K562 (cell line): Measurements from ENCODE around the gene FAF2.
A peak's percentile ranks its signal among the peaks of the same experiment; 100 is the strongest.

Source experiments
- ELF1 ChIP-seq: fragments of 200-800 bp; sonication (Bioruptor generic); IDR thresholded peaks from 2 replicates; pipeline ENCODE4 v1.6.1; 2016; ENCODE audit warnings: missing genetic modification characterization, missing compliant biosample characterization
- ELF4 ChIP-seq: fragments of 450-650 bp; formaldehyde crosslinking; IDR thresholded peaks from 2 replicates; pipeline ENCODE4 v1.4.0; 2022; ENCODE audit warnings: missing genetic modification characterization
- EZH2 ChIP-seq: IDR thresholded peaks from 2 replicates; pipeline ENCODE4 v1.6.1; 2012; ENCODE audit warnings: low read depth, mild to moderate bottlenecking, inconsistent platforms, low read length, borderline replicate concordance
- FOSL1 ChIP-seq: fragments of 200-800 bp; sonication (Bioruptor generic); conservative IDR thresholded peaks from 2 replicates; pipeline ENCODE4 v1.6.1; 2016; ENCODE audit warnings: missing genetic modification characterization, missing compliant biosample characterization
- MAFK ChIP-seq: IDR thresholded peaks from 2 replicates; pipeline ENCODE4 v1.6.1; 2011; ENCODE audit warnings: low read length, improper control_type of control experiment
- MAZ ChIP-seq, 2 experiments: fragments of 450-650 bp in 1 of 2; sonication (generic) in 1 of 2; formaldehyde crosslinking; IDR thresholded peaks in 1 of 2; conservative IDR thresholded peaks in 1 of 2; 2 replicates each; pipeline versions ENCODE4 v1.4.0 to v1.5.0; 2020; ENCODE audit warnings: mild to moderate bottlenecking in 1 of 2, missing genetic modification reagents in 1 of 2
- MYNN ChIP-seq, 2 experiments: sonication (generic); formaldehyde crosslinking in 1 of 2; IDR thresholded peaks; 2 replicates each; pipeline versions ENCODE4 v1.5.0 to v1.6.1; 2016 to 2020; ENCODE audit warnings: antibody characterized with exemption in 1 of 2, missing genetic modification reagents in 1 of 2
- NONO ChIP-seq, 2 experiments: fragments of 200-400 bp in 1 of 2; fragments of 450-650 bp in 1 of 2; formaldehyde crosslinking in 1 of 2; IDR thresholded peaks; 2 replicates each; pipeline ENCODE4 v1.6.1; 2017; ENCODE audit warnings: low read depth in 2 of 2, mild to moderate bottlenecking in 2 of 2, moderate library complexity in 2 of 2, low read length in 1 of 2
- RUNX1 ChIP-seq: sonication (generic); IDR thresholded peaks from 2 replicates; pipeline ENCODE4 v1.6.1; 2016; ENCODE audit warnings: antibody characterized with exemption, low read depth
- SMARCC2 ChIP-seq: fragments of 450-650 bp; IDR thresholded peaks from 2 replicates; pipeline ENCODE4 v1.6.1; 2017; ENCODE audit warnings: antibody characterized with exemption, moderate library complexity, mild to moderate bottlenecking, low read depth
- ZNF174 ChIP-seq: fragments of 250-450 bp; sonication (Bioruptor Pico); IDR thresholded peaks from 2 replicates; pipeline ENCODE4 v1.4.0; 2020; ENCODE audit warnings: mild to moderate bottlenecking
- ZNF347 ChIP-seq: fragments of 450-650 bp; formaldehyde crosslinking; IDR thresholded peaks from 2 replicates; pipeline ENCODE4 v1.4.0; 2020; ENCODE audit warnings: low read depth, mild to moderate bottlenecking, moderate library complexity
- TF ChIP-seq, protein P1 (sequence below): sonication (generic); formaldehyde crosslinking; IDR thresholded peaks from 2 replicates; pipeline ENCODE4 v1.8.1; 2023; ENCODE audit warnings: mild to moderate bottlenecking, missing genetic modification reagents
- TF ChIP-seq, protein P2 (sequence below): IDR thresholded peaks from 3 replicates; pipeline ENCODE4 v1.6.1; 2011; ENCODE audit warnings: borderline replicate concordance, mild to moderate bottlenecking; ENCODE audit not compliant: insufficient read length, insufficient read depth

GRCh38 chr5:176536132-176536901 lies 88.1 kb downstream of the FAF2 start:
- TF ChIP-seq ZNF174 (CRISPR knock-in tag), result no peak
- no peak for TF ChIP-seq MAFK
- TF ChIP-seq MYNN (IDR thresholded peaks at IDR 0.05), result no peak
- TF ChIP-seq MYNN (CRISPR knock-in tag; IDR thresholded peaks at IDR 0.05), result no peak
- TF ChIP-seq ELF1, result peak; percentile 65; the same call in 1 of the 2 replicates
- TF ChIP-seq, protein P1, sequence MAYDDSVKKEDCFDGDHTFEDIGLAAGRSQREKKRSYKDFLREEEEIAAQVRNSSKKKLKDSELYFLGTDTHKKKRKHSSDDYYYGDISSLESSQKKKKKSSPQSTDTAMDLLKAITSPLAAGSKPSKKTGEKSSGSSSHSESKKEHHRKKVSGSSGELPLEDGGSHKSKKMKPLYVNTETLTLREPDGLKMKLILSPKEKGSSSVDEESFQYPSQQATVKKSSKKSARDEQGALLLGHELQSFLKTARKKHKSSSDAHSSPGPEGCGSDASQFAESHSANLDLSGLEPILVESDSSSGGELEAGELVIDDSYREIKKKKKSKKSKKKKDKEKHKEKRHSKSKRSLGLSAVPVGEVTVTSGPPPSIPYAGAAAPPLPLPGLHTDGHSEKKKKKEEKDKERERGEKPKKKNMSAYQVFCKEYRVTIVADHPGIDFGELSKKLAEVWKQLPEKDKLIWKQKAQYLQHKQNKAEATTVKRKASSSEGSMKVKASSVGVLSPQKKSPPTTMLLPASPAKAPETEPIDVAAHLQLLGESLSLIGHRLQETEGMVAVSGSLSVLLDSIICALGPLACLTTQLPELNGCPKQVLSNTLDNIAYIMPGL (CRISPR knock-in tag), result peak; percentile 23; the same call in 1 of the 2 replicates
- no peak for TF ChIP-seq EZH2
- no peak for TF ChIP-seq ZNF347
- TF ChIP-seq NONO (IDR thresholded peaks at IDR 0.05; ENCODE audit: low read depth in 2 of 2, low read length in 1 of 2), result no peak
- TF ChIP-seq, protein P2, sequence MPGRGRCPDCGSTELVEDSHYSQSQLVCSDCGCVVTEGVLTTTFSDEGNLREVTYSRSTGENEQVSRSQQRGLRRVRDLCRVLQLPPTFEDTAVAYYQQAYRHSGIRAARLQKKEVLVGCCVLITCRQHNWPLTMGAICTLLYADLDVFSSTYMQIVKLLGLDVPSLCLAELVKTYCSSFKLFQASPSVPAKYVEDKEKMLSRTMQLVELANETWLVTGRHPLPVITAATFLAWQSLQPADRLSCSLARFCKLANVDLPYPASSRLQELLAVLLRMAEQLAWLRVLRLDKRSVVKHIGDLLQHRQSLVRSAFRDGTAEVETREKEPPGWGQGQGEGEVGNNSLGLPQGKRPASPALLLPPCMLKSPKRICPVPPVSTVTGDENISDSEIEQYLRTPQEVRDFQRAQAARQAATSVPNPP, result no peak
- no peak for TF ChIP-seq FOSL1 (tag)
- TF ChIP-seq SMARCC2, result no peak
- no peak for TF ChIP-seq RUNX1
- TF ChIP-seq ELF4 (CRISPR knock-in tag), result no peak
- peak in 1 of 2 experiments; percentile 61; a peak in 2 of 4 replicates for TF ChIP-seq MAZ (CRISPR knock-in tag; conservative IDR thresholded peaks at IDR 0.05 in 1 of 2, IDR thresholded peaks at IDR 0.05 in 1 of 2)
